VCaP (cell line): ENCODE results near the gene FAM170B.

Experiments used
- H3K27ac ChIP-seq: fragments of 450-650 bp; 2 replicates; pipeline ENCODE4 v1.5.1; 2017
- CTCF ChIP-seq: fragments of 450-650 bp; conservative IDR thresholded peaks from 2 replicates; pipeline ENCODE4 v1.5.1; 2017; ENCODE audit warnings: mild to moderate bottlenecking, moderate library complexity

Gene FAM170B

DNA sequence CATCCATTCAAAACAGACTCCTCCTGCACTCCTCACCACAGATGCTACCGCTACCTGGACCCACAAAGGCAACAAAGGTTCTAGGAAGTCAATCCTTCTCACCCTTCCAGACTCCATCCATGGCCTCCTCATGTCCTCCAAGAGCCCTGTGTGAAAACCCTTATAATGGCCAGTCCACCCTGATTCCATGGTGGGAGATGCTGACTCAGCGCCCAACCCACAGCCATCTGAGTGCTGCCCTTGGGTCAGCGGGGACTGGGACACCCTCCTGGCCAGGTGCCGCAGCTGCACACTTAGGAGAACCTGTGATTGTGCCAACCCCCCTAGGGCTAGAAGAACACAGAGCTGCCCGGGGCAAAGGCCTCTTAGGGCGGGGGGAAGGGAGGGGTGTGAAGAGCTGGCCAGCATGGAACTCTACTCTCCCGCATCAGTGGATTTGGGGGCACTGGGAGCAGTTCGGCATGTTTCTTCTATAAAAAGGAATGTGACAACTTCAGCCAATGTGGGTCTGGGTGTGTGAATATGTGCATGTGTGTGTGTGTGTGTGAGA is 29.0 kb upstream of the FAM170B start:
- TF ChIP-seq CTCF = no peak
- no peak overlapping the region for H3K27ac ChIP-seq

DNA sequence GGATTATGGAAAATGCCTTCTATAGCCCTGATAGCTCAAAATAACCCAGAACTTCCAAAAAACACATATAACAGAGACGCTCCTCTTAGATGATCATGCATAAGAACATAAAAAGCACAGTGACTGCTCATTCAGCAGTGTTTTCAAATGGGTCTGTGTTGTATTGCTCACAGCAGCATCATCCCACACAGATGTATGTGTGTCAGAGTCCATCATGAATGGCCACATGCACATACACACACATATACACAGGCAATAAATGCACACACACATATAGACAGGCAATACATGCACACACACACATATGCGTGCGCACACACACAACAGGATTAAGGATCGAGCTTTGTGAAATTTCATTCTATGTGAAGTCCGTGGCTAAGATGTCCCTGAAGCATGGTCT is 28.2 kb upstream of the FAM170B start:
- no peak overlapping the region for H3K27ac ChIP-seq
- TF ChIP-seq CTCF = no peak

- H3K27ac ChIP-seq = no peak overlapping the region
- TF ChIP-seq CTCF = peak; percentile 72
Measured at GRCh38 chr10:49161411-49161997, 27.7 kb upstream of the FAM170B start.

DNA sequence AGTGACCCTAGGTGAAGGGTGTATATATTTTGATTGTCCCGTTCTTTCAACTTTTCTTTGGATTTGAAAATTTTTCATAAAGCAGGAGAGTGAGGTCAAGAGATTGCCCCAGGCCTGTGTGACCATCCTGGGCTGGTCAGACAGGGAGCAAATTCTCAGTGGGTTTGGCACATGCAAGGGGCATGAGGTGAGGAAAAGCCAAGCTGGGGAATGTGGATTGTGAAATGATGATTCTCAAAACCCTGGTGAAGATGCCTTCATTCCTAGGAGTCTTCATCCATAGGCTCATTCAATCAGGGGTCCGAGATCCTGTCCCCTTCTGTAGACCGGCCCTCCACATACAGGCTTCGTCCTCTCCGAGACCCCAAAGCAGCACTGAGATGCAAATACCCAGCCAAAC is 27.0 kb upstream of the FAM170B start:
- no peak for TF ChIP-seq CTCF
- no peak overlapping the region for H3K27ac ChIP-seq

- TF ChIP-seq CTCF = no peak
- H3K27ac ChIP-seq = no peak overlapping the region
Measured at GRCh38 chr10:49160110-49160509, 26.3 kb upstream of the FAM170B start.

- H3K27ac ChIP-seq = no peak overlapping the region
- no peak for TF ChIP-seq CTCF
Measured at GRCh38 chr10:49158915-49159314, 25.1 kb upstream of the FAM170B start.

DNA sequence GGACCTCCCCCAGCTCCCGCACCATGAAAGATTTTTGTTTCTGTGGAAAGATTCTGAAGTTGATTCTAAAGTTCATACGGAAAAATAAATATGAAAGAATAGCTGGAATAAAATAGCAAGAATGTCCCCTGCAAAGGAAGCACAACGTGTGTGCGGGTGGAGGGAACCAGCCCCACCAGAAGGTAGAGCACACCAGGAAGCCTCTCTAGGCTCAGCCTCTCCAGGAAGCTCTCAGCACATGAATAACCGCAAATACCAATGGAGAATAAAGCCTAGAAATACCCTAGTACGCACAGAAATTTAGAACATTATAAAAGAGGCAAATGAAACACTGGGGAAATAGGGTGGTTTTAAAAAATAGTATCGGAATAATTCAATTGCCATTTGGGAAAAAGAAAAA is 24.6 kb upstream of the FAM170B start:
- H3K27ac ChIP-seq = no peak overlapping the region
- no peak for TF ChIP-seq CTCF
